Subcutaneous abdominal adipose tissue (tissue), 5 donors: ENCODE data around the gene PPP1R14C.

ENCODE experiments used
- H3K27ac ChIP-seq: one replicate; pipeline ENCODE4 v1.7.0; 2013; ENCODE audit warnings: low read depth, mild to moderate bottlenecking, inconsistent platforms, low read length, moderate library complexity
- H3K27me3 ChIP-seq, 5 donors: one replicate each; pipeline ENCODE4 v1.7.0; 2013; ENCODE audit warnings: low read length in 5 of 5, inconsistent platforms in 1 of 5; ENCODE audit not compliant: control insufficient read depth in 5 of 5, insufficient read depth in 4 of 5
- H3K36me3 ChIP-seq, 5 donors: one replicate each; pipeline ENCODE4 v1.7.0; 2013; ENCODE audit warnings: low read length in 5 of 5; ENCODE audit not compliant: control insufficient read depth in 5 of 5, insufficient read depth in 5 of 5
- H3K4me1 ChIP-seq, 5 donors: one replicate each; pipeline ENCODE4 v1.7.0; 2013; ENCODE audit warnings: low read length in 5 of 5, mild to moderate bottlenecking in 3 of 5, moderate library complexity in 1 of 5; ENCODE audit not compliant: control insufficient read depth in 5 of 5, insufficient read depth in 5 of 5
- H3K4me3 ChIP-seq, 5 donors: one replicate each; pipeline ENCODE4 v1.7.0; 2013; ENCODE audit warnings: low read length in 5 of 5, low read depth in 1 of 5
- H3K9ac ChIP-seq, 5 donors: one replicate each; pipeline ENCODE4 v1.7.0; 2013; ENCODE audit warnings: low read length in 5 of 5, mild to moderate bottlenecking in 4 of 5, moderate library complexity in 3 of 5
- H3K9me3 ChIP-seq, 5 donors: one replicate each; pipeline ENCODE4 v1.7.0; 2013; ENCODE audit warnings: low read length in 5 of 5; ENCODE audit not compliant: control insufficient read depth in 5 of 5
- donor health status: healthy.
- donor health status: healthy.
- donor health status: healthy.
- donor health status: healthy.
- donor health status: healthy.

PPP1R14C gene

GRCh38 chr6:150296890-150297289 lies 154.0 kb downstream of the PPP1R14C start:
- H3K9ac ChIP-seq: no peak overlapping the region
- peaks cover 10 to 15% (median 15%) of the 10 kb centered on the region in 5 donors for H3K9me3 ChIP-seq
- peaks cover 0 to 5% (median 4%) of the 10 kb centered on the region in 5 donors for H3K27me3 ChIP-seq
- peaks cover 0 to 3% (median 0%) of the 10 kb centered on the region in 5 donors for H3K4me1 ChIP-seq
- peak overlapping the region in 1 of 5 donors; percentile 35 for H3K4me3 ChIP-seq
- H3K36me3 ChIP-seq: no peaks in the 10 kb centered on the region
- H3K27ac ChIP-seq: no peak overlapping the region

- Histone ChIP-seq H3K27ac (no peak overlapping the region), H3K9ac (no peak overlapping the region), H3K9me3 (peaks cover 10 to 15% (median 15%) of the 10 kb centered on the region in 5 donors)
Observed at GRCh38 chr6:150297327-150298029, 154.6 kb downstream of the PPP1R14C start.

GRCh38 chr6:150298030-150298380 lies 155.2 kb downstream of the PPP1R14C start:
- peaks cover 10 to 15% (median 15%) of the 10 kb centered on the region in 5 donors for H3K9me3 ChIP-seq
- no peak overlapping the region for H3K9ac ChIP-seq
- H3K4me1 ChIP-seq: peaks cover 0 to 7% (median 0%) of the 10 kb centered on the region in 5 donors
- peaks cover 0 to 5% (median 4%) of the 10 kb centered on the region in 5 donors for H3K27me3 ChIP-seq
- H3K4me3 ChIP-seq: peak overlapping the region in 1 of 5 donors; percentile 35
- no peak overlapping the region for H3K27ac ChIP-seq
- no peaks in the 10 kb centered on the region for H3K36me3 ChIP-seq

More at GRCh38 chr6:150297327-150298029, 154.6 kb downstream of the PPP1R14C start:
- no peaks in the 10 kb centered on the region for H3K36me3 ChIP-seq
- peak overlapping the region in 2 of 5 donors; percentile 4 to 35 for H3K4me3 ChIP-seq
- peaks cover 0 to 5% (median 4%) of the 10 kb centered on the region in 5 donors for H3K27me3 ChIP-seq
- peaks cover 0 to 3% (median 0%) of the 10 kb centered on the region in 5 donors for H3K4me1 ChIP-seq

- no peak overlapping the region for H3K9ac ChIP-seq
- no peak overlapping the region for H3K27ac ChIP-seq
- peaks cover 0 to 5% (median 0%) of the 10 kb centered on the region in 5 donors for H3K4me1 ChIP-seq
- H3K4me3 ChIP-seq: no peak overlapping the region
- H3K27me3 ChIP-seq: peaks cover 0 to 5% (median 4%) of the 10 kb centered on the region in 5 donors
- H3K9me3 ChIP-seq: peaks cover 10 to 15% (median 15%) of the 10 kb centered on the region in 5 donors
- no peaks in the 10 kb centered on the region for H3K36me3 ChIP-seq
Observed at GRCh38 chr6:150298676-150299075, 155.8 kb downstream of the PPP1R14C start.
